Right ventricle myocardium inferior (tissue), 1 donor: ENCODE data around the gene CPXM1. TPM values are rescaled to one million over a fixed set of nuclear protein-coding genes. Genes with fewer than 3 reads are reported as not detected.

Experiments used
- ATAC-seq: fragments of 200-7000 bp; cut with Tn5 transposase; one replicate; pipeline ENCODE4 v1.9.1; 2020; ENCODE audit warnings: mild to moderate bottlenecking, moderate library complexity
- DNase-seq: peaks from one replicate; pipeline ENCODE4 v3.0.0; 2021; ENCODE audit errors: missing footprints
- intact Hi-C: fragments of 100-400 bp; cut with DNase I; formaldehyde crosslinking; loops from one replicate; pipeline ENCODE4 v1.11.0; 2022
- total RNA-seq: library from RNA; stranded (reverse); fragmentation: NEBNext Ultra II Directional; extraction: Animal tissue kit (Norgen Biotek cat#: 25700); gene quantifications from one replicate; pipeline ENCODE4 v1.2.1, GENCODE V29; 2021
- donor health status: DM: no; HTN: yes; CAD: no; lungs with severe emphysema.

CPXM1 gene
- total RNA-seq, 1 donor from 2014 or later, result 2.3 TPM

DNA sequence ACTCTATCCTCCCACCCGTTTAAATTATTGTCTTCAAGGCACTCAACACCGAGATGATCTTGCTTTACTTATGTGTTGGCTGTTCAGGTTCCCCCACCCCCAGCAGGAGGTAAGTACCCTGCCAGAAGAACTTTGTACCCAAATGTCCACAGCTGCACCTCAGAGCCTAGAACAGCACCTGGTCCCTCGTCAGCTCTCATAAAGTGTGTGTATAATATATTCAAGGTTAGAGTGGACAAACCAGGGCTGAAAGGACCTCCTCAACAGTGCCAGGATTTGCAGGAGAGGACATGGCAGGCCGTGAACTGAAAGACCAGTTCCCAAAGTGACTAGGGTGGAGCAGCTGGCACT is 5.9 kb upstream of the CPXM1 start:
- intact Hi-C loops, result no loop called here
- DNase-seq (no peak), ATAC-seq (no peak)

DNA sequence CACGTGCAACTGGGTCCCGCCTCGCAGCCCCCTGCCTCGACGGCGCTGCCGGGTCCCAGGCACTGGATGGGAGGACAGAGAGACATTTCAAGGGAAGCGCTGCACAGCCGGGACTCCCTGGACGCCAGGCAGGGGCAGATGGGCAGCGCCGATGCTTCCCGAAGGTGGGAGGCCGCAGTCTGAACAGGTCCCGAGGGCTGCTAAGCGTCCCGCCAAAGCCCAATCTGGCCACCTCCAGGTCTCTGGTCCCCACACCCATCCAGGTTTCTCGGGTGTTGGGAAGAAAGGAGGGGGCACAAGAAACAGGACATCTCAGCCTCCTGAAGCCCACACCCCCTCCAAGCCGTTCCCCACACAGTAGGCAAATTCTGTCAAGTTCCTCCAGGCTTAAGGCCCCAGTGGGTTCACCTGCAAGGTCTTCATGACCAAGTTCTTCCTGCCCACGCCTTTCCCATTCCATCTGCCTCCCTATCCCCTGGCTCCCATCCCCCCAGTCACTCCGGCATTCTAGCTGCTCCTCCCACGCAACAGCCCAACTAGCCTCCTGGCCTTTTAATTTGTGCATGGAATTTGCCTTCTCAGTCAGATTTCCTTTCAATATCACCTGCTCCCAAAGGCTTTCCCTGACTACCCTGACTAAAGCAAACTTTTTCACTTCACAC is 5.4 kb upstream of the CPXM1 start:
- no peak for ATAC-seq
- intact Hi-C loops, result no loop called here
- peak; percentile 37 for DNase-seq

DNA sequence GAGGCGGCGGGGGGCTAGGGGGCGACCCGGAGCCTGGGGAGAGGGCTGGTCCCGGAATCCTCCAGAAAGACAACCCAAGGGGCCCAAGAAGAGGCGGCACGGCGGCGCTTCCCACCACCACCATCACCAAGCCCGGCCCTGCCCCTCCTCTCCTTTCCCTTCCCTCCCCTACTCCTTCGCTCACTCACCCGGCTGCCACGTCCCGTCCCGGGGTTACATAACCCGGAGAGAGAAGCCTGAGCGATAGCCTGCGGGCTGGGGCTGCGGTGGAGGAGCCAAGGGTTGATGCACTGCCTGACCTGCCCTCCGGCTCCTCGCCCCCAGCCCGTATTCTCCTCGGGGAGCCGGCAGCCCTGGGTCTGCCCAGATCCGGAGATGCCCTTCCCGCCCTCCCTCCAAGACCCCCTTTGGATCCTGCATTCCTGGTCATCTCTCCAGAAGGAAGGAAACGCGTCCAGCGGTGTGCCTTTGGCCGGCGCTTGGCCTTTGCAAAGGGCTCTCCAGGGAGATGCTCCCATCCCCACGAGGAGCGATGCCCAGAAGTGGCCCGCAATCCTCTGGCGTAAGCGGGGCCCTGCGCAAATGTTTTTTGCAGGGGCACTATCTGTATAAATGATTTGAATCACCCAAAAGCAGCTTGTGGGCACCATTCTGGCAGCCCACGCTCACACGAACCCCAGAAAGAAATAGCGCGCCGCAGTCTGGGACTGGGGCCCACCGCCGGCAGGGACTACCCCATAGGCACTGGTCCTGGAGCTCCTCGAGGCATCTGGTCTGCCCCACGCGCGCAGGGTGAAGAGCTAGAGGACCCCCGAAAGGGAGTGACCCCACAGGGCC is 4.6 kb upstream of the CPXM1 start:
- no peak for ATAC-seq
- DNase-seq, result peak; percentile 58

DNA sequence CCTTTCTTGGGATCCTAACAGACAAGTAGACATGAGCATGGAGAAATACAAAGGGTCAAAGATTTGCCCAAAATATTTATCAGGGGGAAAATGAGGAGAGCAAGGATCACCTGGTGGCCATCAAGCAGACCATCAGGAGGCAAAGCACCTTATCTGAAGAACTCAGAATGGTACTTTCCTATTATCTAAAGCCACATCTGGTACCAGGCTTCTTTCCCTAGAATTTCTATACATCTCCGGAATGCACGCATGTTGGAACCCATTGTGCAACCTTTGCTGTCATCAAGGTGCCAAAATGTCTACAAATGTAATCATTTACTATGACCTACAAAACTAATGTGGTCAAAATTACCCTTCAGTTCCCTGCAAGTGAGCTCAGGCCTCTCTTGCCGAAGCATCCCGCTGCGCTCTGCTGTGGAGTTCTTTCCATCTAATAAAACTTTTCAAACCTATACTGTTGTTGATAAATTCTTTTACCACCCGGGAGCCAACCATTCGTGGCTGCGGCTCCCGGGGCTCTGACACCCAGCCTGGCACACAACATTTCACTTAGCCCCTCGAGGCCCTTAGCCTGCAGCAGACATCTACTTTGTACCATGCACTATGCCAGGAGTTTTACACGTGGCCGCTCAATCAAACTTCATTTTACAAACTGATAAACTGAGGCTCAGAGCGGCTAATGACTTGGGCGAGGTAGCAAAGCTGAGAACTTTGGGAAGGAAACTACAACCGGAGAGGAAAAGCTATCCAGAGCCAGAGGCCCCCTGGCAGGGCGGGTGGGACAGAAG is 3.8 kb upstream of the CPXM1 start:
- DNase-seq (peak; percentile 31), ATAC-seq (no peak)
- intact Hi-C loops, result no loop called here

More for the DNA sequence above, 4.6 kb upstream of the CPXM1 start:
- intact Hi-C loops, result no loop called here

DNA sequence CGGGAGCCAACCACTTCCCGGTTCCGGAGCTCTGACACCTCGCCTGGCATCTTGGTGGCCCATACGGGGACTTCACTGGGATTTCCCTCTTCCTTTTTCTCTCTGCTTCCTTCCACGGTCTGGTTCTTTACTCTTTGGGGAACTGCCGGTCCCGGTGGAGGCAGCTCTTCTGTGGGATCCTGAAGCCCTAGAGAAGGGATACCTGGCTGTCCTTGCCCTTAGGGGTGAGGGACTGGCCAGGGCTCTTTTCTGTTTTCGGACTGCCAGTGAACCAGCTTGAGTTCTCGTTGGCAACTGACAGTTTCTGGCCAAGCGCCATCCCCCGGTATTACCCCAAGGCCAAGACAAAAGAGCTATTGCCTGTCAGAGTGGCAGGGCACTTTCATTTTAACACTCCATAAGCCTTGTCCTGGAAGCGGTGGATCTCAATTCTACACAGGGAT is 880 bp upstream of the CPXM1 start:
- intact Hi-C loops, result no loop called here
- no peak for ATAC-seq
- DNase-seq, result no peak

DNA sequence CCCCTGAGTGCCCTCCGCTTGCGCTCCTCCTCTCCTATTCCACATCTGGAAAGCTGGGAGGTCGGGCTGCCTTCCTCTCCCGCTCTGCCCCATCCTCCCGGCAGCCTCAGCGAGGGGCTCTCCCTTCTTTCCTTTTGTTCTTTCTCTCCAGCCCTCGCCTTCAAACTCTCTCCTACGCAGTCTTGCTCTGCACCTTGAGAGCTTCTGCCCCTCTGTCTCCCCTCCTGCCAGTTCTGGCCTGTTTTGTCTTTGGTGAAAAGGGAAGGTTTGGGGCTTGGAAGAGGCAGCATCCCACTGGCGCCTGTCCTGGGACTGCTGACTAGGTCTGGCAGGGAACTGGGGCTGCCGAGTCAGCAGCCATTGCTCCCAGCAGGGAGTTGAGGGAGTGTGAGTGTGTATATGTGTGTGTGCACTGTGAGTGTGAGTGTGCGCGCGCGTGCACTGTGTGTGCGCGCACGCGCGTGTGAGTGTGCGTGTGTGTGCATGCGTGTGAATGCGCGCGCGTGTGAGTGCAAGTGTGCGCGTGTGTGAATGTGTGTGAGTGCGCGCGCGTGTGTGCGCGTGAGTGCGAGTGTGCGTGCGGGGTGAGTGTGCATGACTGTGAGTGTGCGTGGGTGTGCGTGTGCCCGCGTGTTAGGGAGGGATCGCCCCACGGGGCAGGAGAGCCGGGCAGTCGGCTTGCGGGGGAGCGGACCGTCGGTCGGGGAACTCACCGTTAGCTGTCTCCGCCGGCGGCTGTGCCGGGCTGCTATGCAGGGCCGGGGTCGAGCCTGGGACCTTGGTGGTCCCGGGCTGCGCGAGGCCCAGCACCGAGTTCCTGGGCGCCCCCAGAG is 523 bp downstream of the CPXM1 start:
- ATAC-seq, result peak; percentile 41
- intact Hi-C loops, result no loop called here
- DNase-seq, result peak; percentile 75

DNA sequence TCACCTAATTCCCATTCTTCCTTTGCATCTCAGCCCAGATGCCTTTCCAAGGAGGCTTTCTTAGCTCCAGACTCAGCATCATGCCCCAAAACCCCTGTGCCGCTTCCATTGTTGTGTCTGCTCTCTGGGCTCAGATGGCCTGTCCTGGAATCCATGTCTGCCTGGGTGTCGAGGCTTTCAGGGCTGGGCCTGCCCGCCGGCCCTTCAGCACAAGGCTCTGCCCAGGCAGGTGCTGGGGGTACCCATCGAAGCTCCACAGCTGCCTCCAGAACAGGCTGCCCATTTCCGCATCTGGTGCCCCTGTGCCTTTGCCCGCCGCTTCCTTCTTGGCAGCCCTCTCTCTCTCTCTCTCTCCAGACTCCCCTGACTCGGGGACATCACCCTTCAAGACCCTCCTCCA is 1.2 kb downstream of the CPXM1 start:
- no peak for ATAC-seq
- DNase-seq, result no peak
- intact Hi-C loops, result no loop called here

DNA sequence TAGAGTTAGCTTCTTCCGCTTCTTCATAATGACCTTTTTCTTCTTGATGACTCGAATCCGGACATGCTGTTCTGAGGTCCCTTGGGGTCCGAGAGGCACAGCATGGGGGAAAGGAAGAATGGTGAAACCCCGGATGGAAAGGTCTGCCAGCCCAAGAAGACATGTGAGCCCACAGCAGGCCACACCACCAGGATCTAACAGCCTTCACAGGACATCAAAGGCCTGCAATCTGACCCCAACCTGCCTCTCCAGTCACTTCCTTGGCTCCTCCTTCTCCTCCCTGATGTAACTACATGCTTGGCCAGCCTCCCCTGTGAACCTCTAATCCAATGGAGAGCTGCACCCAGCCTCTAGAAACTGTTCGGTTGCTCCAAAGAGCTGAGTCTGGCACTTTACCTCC is 1.6 kb downstream of the CPXM1 start:
- ATAC-seq, result no peak
- intact Hi-C loops, result no loop called here
- DNase-seq, result no peak

DNA sequence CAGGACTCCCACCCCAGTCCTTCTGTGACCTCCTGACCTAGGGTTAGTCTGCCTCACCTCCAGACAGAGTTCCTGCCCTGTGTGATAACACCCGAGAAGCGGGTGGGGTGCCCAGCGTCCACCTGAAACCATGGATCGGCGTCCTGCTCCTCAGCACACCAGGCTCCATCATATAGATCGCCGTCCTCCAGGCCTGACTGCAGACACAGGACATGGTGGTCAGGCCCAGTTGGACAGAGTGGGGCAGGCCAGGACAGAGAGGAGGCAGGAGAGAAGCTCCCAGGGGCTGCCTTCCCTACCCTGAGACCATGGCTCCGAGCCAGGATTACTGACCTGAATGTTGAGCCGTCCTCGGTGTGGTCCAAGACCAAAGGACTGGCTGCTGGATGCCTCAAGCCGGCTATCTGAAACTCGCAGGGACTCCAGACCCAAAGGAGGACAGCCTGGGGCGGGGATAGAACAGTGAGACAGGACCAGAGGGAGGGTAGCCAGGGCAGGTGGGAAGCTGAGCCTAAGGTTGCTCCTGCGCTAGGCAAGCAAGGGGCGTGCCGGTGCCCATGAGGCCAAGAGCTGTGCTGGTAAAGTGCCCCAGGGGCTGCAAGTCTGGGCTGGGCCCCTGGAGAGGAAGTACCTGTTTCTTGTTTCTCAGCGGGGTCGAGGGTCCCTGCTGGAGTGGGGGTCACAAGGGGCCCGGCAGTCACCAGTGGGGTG is 2.2 kb downstream of the CPXM1 start:
- intact Hi-C loops, result no loop called here
- no peak for DNase-seq
- no peak for ATAC-seq

DNA sequence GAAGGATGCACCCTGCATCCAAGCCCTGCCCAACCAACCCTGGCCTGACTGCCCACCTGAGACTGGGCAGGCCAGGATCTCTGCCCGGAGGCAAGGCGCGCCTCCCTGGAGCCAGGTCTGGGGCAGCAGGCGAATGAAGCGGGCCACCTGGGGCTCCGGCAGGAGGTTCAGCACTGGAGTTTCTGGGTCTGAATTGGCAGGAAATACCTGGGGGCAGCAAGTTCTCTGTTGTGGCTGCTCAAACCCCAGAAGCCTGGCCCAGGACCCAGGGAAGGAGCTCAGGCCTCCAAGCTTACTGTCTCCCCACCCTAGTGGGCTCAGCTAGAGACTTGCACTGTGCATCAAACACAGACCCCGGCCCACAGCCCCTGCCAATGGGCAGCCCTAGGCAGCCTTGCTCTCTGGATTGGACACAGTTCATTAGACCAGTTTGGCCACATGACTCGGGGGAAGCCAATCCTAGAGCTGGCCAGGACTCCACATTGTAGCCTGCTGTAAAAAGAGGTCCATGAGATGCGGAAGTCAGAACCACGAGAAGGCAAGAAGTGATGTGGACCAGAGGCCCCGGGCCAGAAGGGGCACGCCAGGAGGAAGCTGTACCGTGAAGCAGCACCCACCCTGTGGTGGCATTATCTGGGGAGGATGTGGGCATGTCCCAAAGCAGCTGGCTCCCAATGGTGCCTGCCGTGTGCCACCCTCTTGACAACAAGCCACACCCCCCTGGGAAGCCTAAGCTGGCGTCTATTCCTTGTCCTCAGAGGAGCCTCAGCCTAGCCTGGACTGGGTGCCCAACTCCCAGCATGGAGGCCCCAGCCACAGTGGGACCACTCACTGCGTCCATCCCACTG is 3.1 kb downstream of the CPXM1 start:
- DNase-seq, result no peak
- intact Hi-C loops, result no loop called here
- ATAC-seq, result no peak

DNA sequence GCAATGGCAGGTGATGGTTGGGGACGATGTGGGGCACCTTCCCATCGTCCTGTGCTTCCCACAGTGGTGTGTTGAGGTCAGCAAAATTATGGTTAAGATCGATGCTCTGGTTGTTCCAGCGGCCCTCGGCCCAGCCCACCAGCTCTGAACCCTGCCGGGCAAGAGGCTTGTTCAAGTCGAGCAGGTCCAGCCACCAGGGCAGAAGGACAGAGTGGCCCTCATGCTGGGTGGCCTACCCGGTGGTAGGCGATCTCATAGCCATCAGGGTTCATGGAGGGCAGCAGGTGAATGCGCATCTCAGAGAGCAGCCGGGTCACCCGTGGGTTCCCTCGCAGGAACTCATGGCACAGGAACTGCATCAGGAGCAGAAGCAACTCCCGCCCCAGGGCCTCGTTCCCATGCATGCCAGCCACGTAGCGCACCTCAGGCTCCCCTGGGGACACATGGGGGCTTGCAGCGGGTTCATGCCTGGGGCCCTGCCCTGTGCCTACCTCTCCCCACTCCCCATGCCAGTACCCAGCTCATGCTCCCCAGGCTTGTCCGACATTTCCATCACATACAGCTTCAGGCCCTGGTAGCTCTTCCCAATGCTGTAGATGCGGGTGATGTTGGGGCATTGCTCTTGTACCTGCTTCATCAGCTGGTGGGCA is 4.3 kb downstream of the CPXM1 start:
- ATAC-seq (no peak), DNase-seq (no peak)
- intact Hi-C loops, result no loop called here

DNA sequence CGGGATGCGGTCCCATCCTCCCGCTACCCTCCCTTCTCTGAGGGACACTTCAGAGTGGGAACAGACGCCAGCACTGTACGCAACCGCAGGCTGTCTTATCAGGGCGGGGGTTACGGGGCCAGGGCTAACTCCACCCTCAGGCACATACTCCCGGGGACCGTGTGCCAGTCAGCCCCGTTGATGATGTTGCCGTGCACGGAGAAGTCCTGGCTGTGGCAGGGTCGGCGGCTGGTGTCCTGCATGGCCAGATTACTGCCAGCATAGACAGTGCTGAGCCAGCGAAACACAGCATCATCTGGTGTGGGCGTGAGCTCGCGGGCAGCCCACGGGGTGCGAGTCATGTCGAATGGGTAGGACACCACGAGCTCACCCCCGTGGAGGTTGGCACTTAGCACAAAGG is 5.0 kb downstream of the CPXM1 start:
- ATAC-seq (no peak), DNase-seq (no peak)
- intact Hi-C loops, result no loop called here

DNA sequence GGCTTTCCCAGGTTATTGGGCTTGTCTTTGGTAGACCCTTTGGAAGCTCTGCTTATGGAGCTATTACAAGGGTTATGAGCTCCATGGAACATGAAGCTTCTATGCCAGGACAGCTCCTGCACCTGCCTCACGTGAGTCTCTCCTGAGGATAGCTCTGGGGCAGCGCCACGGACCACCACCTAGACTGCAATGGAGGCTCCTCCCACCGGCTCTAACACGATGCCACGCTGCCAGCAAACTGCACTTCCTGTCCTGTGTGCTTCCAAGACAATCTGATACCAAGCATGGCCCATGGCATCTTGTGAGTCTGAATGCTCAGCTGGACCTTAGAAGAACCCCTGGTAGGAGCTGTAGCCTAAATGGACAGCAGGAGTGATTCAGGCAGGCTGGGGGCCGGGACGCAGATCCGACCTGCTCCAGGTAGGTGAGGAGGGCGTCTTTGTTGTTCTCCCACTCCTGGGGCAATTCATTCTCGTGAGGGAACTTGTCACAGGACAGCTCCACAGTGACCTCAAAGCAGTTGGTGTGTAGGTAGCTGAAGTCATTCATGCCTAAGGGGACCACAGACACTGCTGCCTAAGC is 5.5 kb downstream of the CPXM1 start:
- no peak for DNase-seq
- no peak for ATAC-seq
- intact Hi-C loops, result no loop called here

DNA sequence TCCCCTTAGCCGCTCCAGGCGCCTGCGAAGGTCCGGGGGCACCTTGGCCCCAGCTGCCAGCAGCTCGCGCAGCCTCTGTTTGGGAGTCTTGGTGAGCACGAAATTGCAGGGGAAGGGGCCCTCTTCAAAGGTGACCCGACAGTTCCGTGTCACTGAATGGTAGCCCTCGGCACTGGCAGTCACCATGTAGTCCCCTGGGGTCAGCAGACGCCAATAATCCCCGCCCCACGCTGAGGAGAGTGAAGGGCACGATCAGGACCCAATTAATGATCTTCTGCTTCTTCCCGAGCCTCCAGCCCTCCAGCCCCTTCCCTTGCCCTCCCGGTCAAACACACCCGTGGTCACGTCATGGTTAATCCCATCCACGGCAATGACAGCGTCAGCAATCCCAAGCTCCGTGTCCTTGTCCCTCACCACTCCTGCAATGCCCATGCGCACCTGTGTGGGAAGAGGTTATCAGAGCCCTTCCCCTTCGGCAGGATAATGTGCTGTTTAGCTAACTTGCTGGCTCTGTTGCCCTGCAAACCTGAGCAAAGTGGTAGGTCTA is 6.2 kb downstream of the CPXM1 start:
- intact Hi-C loops, result no loop called here
- no peak for DNase-seq
- ATAC-seq, result no peak

DNA sequence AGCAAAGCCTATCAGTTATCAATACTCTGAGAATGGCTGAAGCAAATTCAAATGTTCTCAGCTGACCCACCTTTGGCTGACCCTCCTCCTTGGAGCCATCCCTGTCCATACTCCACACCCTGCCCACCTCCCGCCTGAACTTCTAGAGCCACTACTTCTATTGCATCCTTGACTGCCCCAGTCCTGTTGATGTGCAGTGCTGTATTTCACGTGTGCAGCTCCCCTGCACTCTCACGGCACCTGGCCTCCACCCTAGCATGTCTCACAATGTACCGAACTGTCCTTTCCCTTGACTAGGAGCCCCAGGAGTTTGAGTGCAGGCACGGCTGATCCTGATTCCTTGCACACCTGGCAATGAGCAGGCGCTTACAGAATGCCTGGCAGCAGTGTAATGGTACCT is 7.0 kb downstream of the CPXM1 start:
- no peak for DNase-seq
- ATAC-seq, result no peak
- intact Hi-C loops, result no loop called here

DNA sequence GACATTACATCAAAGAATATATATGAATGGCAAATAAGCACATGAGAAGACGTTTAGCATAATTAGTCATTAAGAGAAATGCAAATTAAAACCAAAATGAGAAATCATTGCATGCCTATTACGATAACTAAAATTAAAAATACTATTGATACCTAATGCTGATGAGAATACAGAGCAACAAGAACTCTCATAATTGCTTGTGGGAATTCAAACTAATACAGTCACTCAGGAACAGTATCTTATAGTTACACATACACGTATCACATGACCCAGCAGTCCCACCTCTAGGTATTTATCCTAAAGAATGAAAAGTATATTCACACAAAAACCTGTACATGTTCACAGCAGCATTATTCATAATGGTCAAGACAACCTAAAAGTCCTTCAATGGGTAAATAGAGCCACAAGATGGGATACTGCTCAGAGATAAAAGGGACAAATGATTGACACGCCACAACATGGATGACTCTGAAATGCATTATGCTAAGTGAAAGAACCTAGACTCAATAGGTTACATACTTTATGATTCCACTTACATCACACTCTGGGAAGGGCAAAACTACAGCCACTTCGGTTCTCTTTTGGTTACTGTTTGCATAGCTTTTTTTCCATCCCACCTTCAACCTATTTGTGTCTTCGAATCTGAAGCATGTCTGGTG is 16.4 kb downstream of the CPXM1 start:
- intact Hi-C loops, result loop anchor here (10.0 kb wide), 1 partner anchor 921 kb away; no protein-coding TSS in a partner anchor
- no peak for ATAC-seq
- DNase-seq, result no peak
